H1 (cell line): ENCODE measurements around the gene EYA4. TPM values are rescaled to one million over a fixed set of nuclear protein-coding genes. Genes with fewer than 3 reads are reported as not detected.

Experiments used
- CTCF ChIA-PET: fragments of 300-600 bp; sonication (Branson Sonifier 250); formaldehyde crosslinking; loops from one replicate; lab custom pipeline; 2021; ENCODE audit not compliant: partially characterized antibody; lab: Charles Lee
- POLR2A ChIA-PET: fragments of 300-600 bp; sonication (Branson Sonifier 250); formaldehyde crosslinking; loops from one replicate; lab custom pipeline; 2021; ENCODE audit warnings: inconsistent platforms; ENCODE audit not compliant: partially characterized antibody; lab: Charles Lee
- DNase-seq, 2 experiments: peaks; one replicate each; pipeline versions ENCODE4 v3.0.0 to v3.0.0-alpha.2; 2010 to 2022; ENCODE audit warnings: low spot score in 2 of 2, low read depth in 1 of 2, mixed read lengths in 1 of 2
- FAIRE-seq: peaks from 2 replicates; lab custom pipeline; 2011; peaks lifted over from hg19 to GRCh38; lab: Jason Lieb, UNC
- H2AFZ ChIP-seq: 2 replicates; pipeline ENCODE4 v1.8.1; 2012; ENCODE audit warnings: low read length, inconsistent platforms
- H2AK5ac ChIP-seq: 2 replicates; pipeline ENCODE4 v1.6.1; 2013; ENCODE audit warnings: low read depth, low read length
- H2BK120ac ChIP-seq: replicated peaks from 2 replicates; pipeline ENCODE3; 2013; ENCODE audit warnings: low read depth, low read length, inconsistent platforms
- H2BK12ac ChIP-seq: 2 replicates; pipeline ENCODE4 v1.6.1; 2013; ENCODE audit warnings: low read depth, low read length
- H2BK15ac ChIP-seq: 2 replicates; pipeline ENCODE4 v1.6.1; 2013; ENCODE audit warnings: low read length
- H2BK20ac ChIP-seq: 2 replicates; pipeline ENCODE4 v1.6.1; 2013; ENCODE audit warnings: low read length
- H2BK5ac ChIP-seq: 2 replicates; pipeline ENCODE4 v1.6.1; 2013; ENCODE audit warnings: low read depth, low read length
- H3K14ac ChIP-seq: 2 replicates; pipeline ENCODE4 v1.6.1; 2013; ENCODE audit warnings: inconsistent platforms; ENCODE audit not compliant: insufficient read length
- H3K18ac ChIP-seq: 2 replicates; pipeline ENCODE4 v1.6.1; 2013; ENCODE audit warnings: low read length; ENCODE audit errors: extremely low read depth
- H3K23ac ChIP-seq: 2 replicates; pipeline ENCODE4 v1.6.1; 2013; ENCODE audit warnings: inconsistent platforms; ENCODE audit not compliant: insufficient read length
- H3K23me2 ChIP-seq: 2 replicates; pipeline ENCODE4 v1.6.1; 2013; ENCODE audit warnings: low read depth, low read length
- H3K27ac ChIP-seq: 2 replicates; pipeline ENCODE4 v1.6.1; 2011; ENCODE audit warnings: low read depth, low read length, inconsistent platforms
- H3K27me3 ChIP-seq, 4 experiments: replicated peaks in 1 of 4; 1 replicate in 1 of 4; 2 replicates in 3 of 4; pipeline versions ENCODE4 v1.6.1 to v1.8.1; 2011 to 2013; ENCODE audit warnings: low read length in 3 of 4, mild to moderate bottlenecking in 3 of 4, inconsistent platforms in 2 of 4, mixed read lengths in 2 of 4, moderate library complexity in 1 of 4; ENCODE audit not compliant: control insufficient read depth in 3 of 4, insufficient read depth in 3 of 4; ENCODE audit errors: extremely low read depth in 1 of 4
- H3K36me3 ChIP-seq, 4 experiments: 2 replicates each; pipeline versions ENCODE4 v1.6.1 to v1.8.1; 2011 to 2013; ENCODE audit warnings: mild to moderate bottlenecking in 4 of 4, low read length in 3 of 4, moderate library complexity in 2 of 4, control low read depth in 1 of 4, inconsistent platforms in 1 of 4; ENCODE audit not compliant: insufficient read depth in 4 of 4, control insufficient read depth in 2 of 4
- H3K4ac ChIP-seq: replicated peaks from 2 replicates; pipeline ENCODE3; 2013; ENCODE audit warnings: low read length, low read depth, mixed read lengths, inconsistent platforms; ENCODE audit not compliant: insufficient read length
- H3K4me1 ChIP-seq, 4 experiments: replicated peaks in 1 of 4; 1 replicate in 1 of 4; 2 replicates in 3 of 4; pipeline versions ENCODE4 v1.6.1 to v1.8.1; 2011 to 2013; ENCODE audit warnings: low read length in 3 of 4, inconsistent platforms in 2 of 4, mixed read lengths in 1 of 4; ENCODE audit not compliant: insufficient read depth in 4 of 4, control insufficient read depth in 3 of 4
- H3K4me2 ChIP-seq, 2 experiments: 2 replicates each; pipeline versions ENCODE4 v1.6.1 to v1.8.1; 2011 to 2013; ENCODE audit warnings: low read depth in 2 of 2, low read length in 2 of 2, control low read depth in 1 of 2, inconsistent platforms in 1 of 2, mild to moderate bottlenecking in 1 of 2; ENCODE audit not compliant: insufficient read depth in 1 of 2
- H3K4me3 ChIP-seq, 4 experiments: fragments of 200-600, 300-600 bp in 1 of 4; sonication (generic), shearing (Covaris generic), sonication (Bioruptor Twin) in 1 of 4; 2 replicates each; pipeline versions ENCODE4 v1.5.1 to v1.8.1; 2011 to 2016; ENCODE audit warnings: low read length in 4 of 4, low read depth in 3 of 4, control low read depth in 2 of 4, inconsistent platforms in 2 of 4, mild to moderate bottlenecking in 2 of 4, mixed read lengths in 1 of 4, moderate library complexity in 1 of 4; ENCODE audit not compliant: insufficient read depth in 2 of 4; ENCODE audit errors: extremely low read depth in 1 of 4
- H3K56ac ChIP-seq: replicated peaks from 2 replicates; pipeline ENCODE3; 2013; ENCODE audit warnings: low read depth, mild to moderate bottlenecking, mixed read lengths, low read length, inconsistent platforms; ENCODE audit not compliant: insufficient read length
- H3K79me1 ChIP-seq: 2 replicates; pipeline ENCODE4 v1.6.1; 2013; ENCODE audit warnings: low read depth, low read length, control low read depth
- H3K79me2 ChIP-seq, 2 experiments: 2 replicates each; pipeline versions ENCODE4 v1.6.1 to v1.8.1; 2012 to 2013; ENCODE audit warnings: low read length in 2 of 2, mild to moderate bottlenecking in 2 of 2, inconsistent platforms in 1 of 2; ENCODE audit not compliant: insufficient read depth in 2 of 2, control insufficient read depth in 1 of 2
- H3K9ac ChIP-seq, 4 experiments: replicated peaks in 1 of 4; 1 replicate in 1 of 4; 2 replicates in 3 of 4; pipeline versions ENCODE4 v1.6.1 to v1.8.1; 2011 to 2013; ENCODE audit warnings: low read depth in 3 of 4, low read length in 3 of 4, control low read depth in 2 of 4, mild to moderate bottlenecking in 2 of 4, moderate library complexity in 2 of 4, inconsistent platforms in 1 of 4; ENCODE audit errors: extremely low read depth in 1 of 4
- H3K9me3 ChIP-seq, 2 experiments: 2 replicates each; pipeline versions ENCODE4 v1.6.1 to v1.8.1; 2012 to 2013; ENCODE audit warnings: mild to moderate bottlenecking in 2 of 2, moderate library complexity in 2 of 2, control low read depth in 1 of 2, inconsistent platforms in 1 of 2, low read depth in 1 of 2, low read length in 1 of 2, mixed read lengths in 1 of 2; ENCODE audit not compliant: insufficient read depth in 2 of 2
- H4K20me1 ChIP-seq, 2 experiments: replicated peaks in 1 of 2; 2 replicates each; pipeline versions ENCODE3 to v1.8.1; 2011 to 2013; ENCODE audit warnings: inconsistent platforms in 2 of 2, low read length in 2 of 2, mild to moderate bottlenecking in 1 of 2; ENCODE audit not compliant: insufficient read depth in 2 of 2, control insufficient read depth in 1 of 2
- H4K5ac ChIP-seq: 2 replicates; pipeline ENCODE4 v1.6.1; 2013; ENCODE audit warnings: low read length, low read depth, mixed read lengths, inconsistent platforms; ENCODE audit not compliant: insufficient read length
- H4K8ac ChIP-seq: 2 replicates; pipeline ENCODE4 v1.8.0; 2013; ENCODE audit warnings: mild to moderate bottlenecking, moderate library complexity, low read length, inconsistent platforms; ENCODE audit not compliant: insufficient read depth; ENCODE audit errors: extremely low read depth
- H4K91ac ChIP-seq: replicated peaks from 2 replicates; pipeline ENCODE3; 2013; ENCODE audit warnings: low read length, mixed read lengths, inconsistent platforms; ENCODE audit not compliant: insufficient read length
- BACH1 ChIP-seq: IDR thresholded peaks from 2 replicates; pipeline ENCODE4 v1.6.1; 2012; ENCODE audit warnings: low read length, improper control_type of control experiment
- WGBS, 2 experiments: shearing (Covaris generic) in 1 of 2; methylation state at CpG; one replicate each; pipeline versions ENCODE4 v1.1.6 to v1.1.7; 2013 to 2015; ENCODE audit warnings: low lambda C conversion rate in 2 of 2, mixed read lengths in 2 of 2, inconsistent platforms in 1 of 2, low coverage in 1 of 2, missing lambda C conversion rate in 1 of 2; ENCODE audit not compliant: insufficient replicate concordance in 2 of 2, insufficient coverage in 1 of 2, insufficient read length in 1 of 2; ENCODE audit errors: extremely low coverage in 1 of 2, missing lambda C conversion rate in 1 of 2; 5-methylcytosine and 5-hydroxymethylcytosine counted together
- polyA plus RNA-seq, 7 experiments: library from polyadenylated mRNA; depleted of rRNA in 3 of 7; stranded (reverse) in 5 of 7; unstranded in 2 of 7; fragments of >200 nt in 5 of 7; fragments of 200-250 nt in 2 of 7; gene quantifications; 1 replicate in 5 of 7; 2 replicates in 1 of 7; 4 replicates in 1 of 7; pipeline versions ENCODE4 v1.2.1 to v1.2.3, GENCODE V29; 2011 to 2013; ENCODE audit warnings: missing spikeins in 2 of 7, mixed read lengths in 2 of 7
- total RNA-seq: library from RNA; stranded (reverse); fragmentation: NEBNext Ultra II Directional; extraction: Animal tissue kit (Norgen Biotek cat#: 25700); gene quantifications from 2 replicates; pipeline ENCODE4 v1.2.1, GENCODE V29; 2021
- TF ChIP-seq, protein P1 (sequence below): IDR thresholded peaks from 2 replicates; pipeline ENCODE4 v1.6.1; 2012; ENCODE audit warnings: low read length, inconsistent platforms

The EYA4 gene
- total and polyA plus RNA-seq, 2 of the 8 experiments (the other 6 are each of a cell fraction or from before 2014, with no cell fraction given) = 0.06 to 0.17 TPM

DNA sequence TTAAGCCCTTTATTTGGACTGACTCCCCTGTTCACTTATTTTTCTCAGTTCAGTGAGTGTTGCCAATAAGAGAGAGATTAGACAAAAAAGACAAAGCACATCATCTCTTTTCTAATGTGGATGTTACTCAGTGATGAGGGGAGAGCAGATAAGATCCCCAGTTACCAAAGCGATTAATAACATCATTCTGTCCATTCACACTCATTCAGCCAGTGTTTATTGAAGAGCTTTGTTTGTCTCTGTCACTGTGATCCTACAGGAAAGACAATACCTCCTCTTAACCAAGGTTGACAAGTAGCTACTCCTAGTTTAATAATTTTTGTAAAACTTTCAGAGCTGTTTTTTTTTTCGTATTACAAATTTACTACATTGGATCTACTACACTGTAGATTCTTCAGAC is 163.0 kb downstream of the EYA4 start:
- CTCF ChIA-PET = no interaction called here
- no peak for FAIRE-seq

More for the DNA sequence above, 163.0 kb downstream of the EYA4 start:
- POLR2A ChIA-PET = no interaction called here
- Histone ChIP-seq H2BK20ac (no peak overlapping the region), H3K4ac (no peak overlapping the region), H2AK5ac (no peak overlapping the region), H4K5ac (no peak overlapping the region), H3K14ac (no peak overlapping the region), H3K9ac (no peak overlapping the region), H3K27me3 (no peaks in the 10 kb centered on the region), H4K91ac (no peak overlapping the region), H2AFZ (no peak overlapping the region), H3K23ac (no peak overlapping the region), H4K8ac (no peak overlapping the region), H3K4me2 (no peak overlapping the region), H3K18ac (no peak overlapping the region), H3K79me2 (no peaks in the 10 kb centered on the region), H3K4me1 (peaks cover 0 to 6% (median 2%) of the 10 kb centered on the region in 4 experiments; a peak in 1 of 7 replicates), H3K9me3 (no peaks in the 10 kb centered on the region), H2BK12ac (no peak overlapping the region), H4K20me1 (no peaks in the 10 kb centered on the region), H3K27ac (no peak overlapping the region), H2BK15ac (no peak overlapping the region), H3K36me3 (no peaks in the 10 kb centered on the region), H2BK120ac (no peak overlapping the region), H3K23me2 (no peaks in the 10 kb centered on the region), H2BK5ac (no peak overlapping the region), H3K4me3 (no peak overlapping the region), H3K79me1 (no peaks in the 10 kb centered on the region), H3K56ac (no peak overlapping the region)
- DNase-seq = no peak
- TF ChIP-seq, protein P1, sequence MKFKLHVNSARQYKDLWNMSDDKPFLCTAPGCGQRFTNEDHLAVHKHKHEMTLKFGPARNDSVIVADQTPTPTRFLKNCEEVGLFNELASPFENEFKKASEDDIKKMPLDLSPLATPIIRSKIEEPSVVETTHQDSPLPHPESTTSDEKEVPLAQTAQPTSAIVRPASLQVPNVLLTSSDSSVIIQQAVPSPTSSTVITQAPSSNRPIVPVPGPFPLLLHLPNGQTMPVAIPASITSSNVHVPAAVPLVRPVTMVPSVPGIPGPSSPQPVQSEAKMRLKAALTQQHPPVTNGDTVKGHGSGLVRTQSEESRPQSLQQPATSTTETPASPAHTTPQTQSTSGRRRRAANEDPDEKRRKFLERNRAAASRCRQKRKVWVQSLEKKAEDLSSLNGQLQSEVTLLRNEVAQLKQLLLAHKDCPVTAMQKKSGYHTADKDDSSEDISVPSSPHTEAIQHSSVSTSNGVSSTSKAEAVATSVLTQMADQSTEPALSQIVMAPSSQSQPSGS = no peak
- no peak for TF ChIP-seq BACH1
- 91% methylated on average over 2 of the region's 2 CpGs; no CpG with 5 or more reads in 1 of the 2 experiments for WGBS, 2 experiments
